ENCODE data around the gene METTL1. TPM values are rescaled to one million over a fixed set of nuclear protein-coding genes. Genes with fewer than 3 reads are reported as not detected.

METTL1 gene
- total RNA-seq, 1 donor from 2014 or later = 26.8 TPM

DNA sequence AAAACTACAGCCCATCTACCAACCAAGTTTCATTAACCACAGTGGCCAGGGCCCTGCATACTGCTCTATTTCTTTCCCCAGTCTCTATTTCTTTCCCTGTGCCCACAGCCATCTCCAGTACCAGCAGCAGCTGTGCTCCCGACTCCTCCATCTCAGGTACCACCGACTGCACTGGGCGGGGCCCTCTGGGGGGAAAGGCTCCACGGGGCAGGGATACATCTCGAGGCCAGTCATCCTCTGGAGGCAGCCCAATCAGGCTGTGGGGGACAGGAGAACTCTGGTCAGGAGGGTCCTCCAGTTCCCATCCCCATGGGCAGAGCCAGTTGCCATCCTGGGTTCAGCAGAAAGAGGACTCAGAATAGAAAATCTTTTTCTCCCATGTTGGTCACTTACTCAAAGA, 22.8 kb downstream of the METTL1 start:
- no peaks in the 10 kb centered on the region for H3K27me3 Mint-ChIP-seq (ENCODE audit: low read depth)
- no peak for TF ChIP-seq CTCF (IDR thresholded peaks at IDR 0.05)
- no peak for DNase-seq (ENCODE audit: low spot score)
- H3K27ac Mint-ChIP-seq (ENCODE audit: unreplicated experiment) = peak overlapping the region; percentile 63
- no peak overlapping the region for H3K4me3 Mint-ChIP-seq (ENCODE audit: unreplicated experiment)
- no peaks in the 10 kb centered on the region for H3K9me3 Mint-ChIP-seq (ENCODE audit: low read depth)
- peaks cover 27% of the 10 kb centered on the region for H3K36me3 Mint-ChIP-seq (ENCODE audit: low read depth)
- peaks cover 46% of the 10 kb centered on the region for H3K4me1 Mint-ChIP-seq (ENCODE audit: low read depth)

GRCh38 chr12:57746025-57746424, 25.9 kb downstream of the METTL1 start:
- no peak for DNase-seq (ENCODE audit: low spot score)
- peak overlapping the region; percentile 95 for H3K4me3 Mint-ChIP-seq (ENCODE audit: unreplicated experiment)
- peaks cover 24% of the 10 kb centered on the region for H3K36me3 Mint-ChIP-seq (ENCODE audit: low read depth)
- H3K27me3 Mint-ChIP-seq (ENCODE audit: low read depth) = peaks cover 4% of the 10 kb centered on the region
- H3K9me3 Mint-ChIP-seq (ENCODE audit: low read depth) = no peaks in the 10 kb centered on the region
- peak overlapping the region; percentile 99 for H3K27ac Mint-ChIP-seq (ENCODE audit: unreplicated experiment)
- no peak for TF ChIP-seq CTCF (IDR thresholded peaks at IDR 0.05)
- peaks cover 30% of the 10 kb centered on the region for H3K4me1 Mint-ChIP-seq (ENCODE audit: low read depth)

- H3K27ac Mint-ChIP-seq (ENCODE audit: unreplicated experiment) = peak overlapping the region; percentile 99
- H3K27me3 Mint-ChIP-seq (ENCODE audit: low read depth) = peaks cover 10% of the 10 kb centered on the region
- TF ChIP-seq CTCF (IDR thresholded peaks at IDR 0.05) = no peak
- DNase-seq (ENCODE audit: low spot score) = no peak
- no peaks in the 10 kb centered on the region for H3K9me3 Mint-ChIP-seq (ENCODE audit: low read depth)
- peak overlapping the region; percentile 95 for H3K4me3 Mint-ChIP-seq (ENCODE audit: unreplicated experiment)
- peaks cover 25% of the 10 kb centered on the region for H3K4me1 Mint-ChIP-seq (ENCODE audit: low read depth)
- peaks cover 22% of the 10 kb centered on the region for H3K36me3 Mint-ChIP-seq (ENCODE audit: low read depth)
Observed at GRCh38 chr12:57745485-57745881, 26.4 kb downstream of the METTL1 start.

- Mint-ChIP-seq H3K27me3 (ENCODE audit: low read depth) (peaks cover 12% of the 10 kb centered on the region), H3K4me1 (ENCODE audit: low read depth) (peaks cover 20% of the 10 kb centered on the region), H3K27ac (ENCODE audit: unreplicated experiment) (peak within 1 kb of the TSS; percentile 99), H3K36me3 (ENCODE audit: low read depth) (peaks cover 20% of the 10 kb centered on the region), H3K9me3 (ENCODE audit: low read depth) (no peaks in the 10 kb centered on the region), H3K4me3 (ENCODE audit: unreplicated experiment) (peak within 1 kb of the TSS; percentile 95)
- TF ChIP-seq CTCF (IDR thresholded peaks at IDR 0.05) = no peak
- peak; percentile 97 for DNase-seq (ENCODE audit: low spot score)
Observed at GRCh38 chr12:57744777-57745484, 27.0 kb downstream of the METTL1 start, which contains the start of gene TSPAN31. TSS of gene TSPAN31 (plus strand) at chr12:57745039. CDS start at chr12:57745155, 116 bp downstream.

DNA sequence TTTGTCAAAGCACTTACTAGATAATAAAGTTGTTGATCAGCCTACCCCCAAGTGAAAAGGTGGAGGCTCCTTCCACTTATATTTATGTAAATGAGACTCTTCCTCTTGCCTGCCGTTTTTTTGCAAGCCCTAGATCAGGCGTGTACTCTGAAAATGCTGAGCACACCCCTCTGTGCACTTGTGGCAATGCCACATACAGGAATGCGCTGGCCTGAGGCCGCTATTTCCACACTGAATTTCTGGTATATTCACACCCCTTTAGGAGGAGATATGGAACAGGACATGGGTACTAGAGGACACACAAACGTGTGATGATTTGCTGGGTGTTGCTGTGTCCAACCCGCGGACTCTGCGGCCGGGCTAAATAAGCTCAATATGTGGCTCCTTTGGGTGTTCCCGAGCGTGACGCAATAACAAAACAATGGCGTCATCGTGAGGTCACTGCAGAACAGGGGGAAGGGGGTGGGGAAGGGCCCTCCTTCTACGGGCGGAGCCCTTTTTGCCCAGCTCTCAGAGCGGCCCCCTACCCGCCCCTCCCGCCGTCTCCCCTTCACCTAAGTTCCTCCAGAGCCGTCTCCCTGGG, 27.6 kb downstream of the METTL1 start:
- Mint-ChIP-seq H3K27ac (ENCODE audit: unreplicated experiment) (peak overlapping the region; percentile 99), H3K4me3 (ENCODE audit: unreplicated experiment) (peak overlapping the region; percentile 95), H3K36me3 (ENCODE audit: low read depth) (peaks cover 20% of the 10 kb centered on the region), H3K4me1 (ENCODE audit: low read depth) (peaks cover 21% of the 10 kb centered on the region), H3K9me3 (ENCODE audit: low read depth) (no peaks in the 10 kb centered on the region), H3K27me3 (ENCODE audit: low read depth) (peaks cover 17% of the 10 kb centered on the region)
- DNase-seq (ENCODE audit: low spot score) = peak; percentile 72
- TF ChIP-seq CTCF (IDR thresholded peaks at IDR 0.05) = no peak
